Measurements from ENCODE around the gene SYPL1.

- TF ChIP-seq SUZ12 (IDR thresholded peaks at IDR 0.05) (no peak), ELF4 (IDR thresholded peaks at IDR 0.05) (no peak), FOXK2 (IDR thresholded peaks at IDR 0.05) (no peak), FOXM1 (IDR thresholded peaks at IDR 0.05; ENCODE audit: borderline replicate concordance) (no peak), SP1 (IDR thresholded peaks at IDR 0.05) (no peak), BHLHE40 (IDR thresholded peaks at IDR 0.05; ENCODE audit: borderline replicate concordance) (no peak)
These were observed 12.1 kb upstream of the SYPL1 start for GRCh38 chr7:106124186-106124585.

All from HEK293T (cell line).